Panc1 (cell line): ENCODE results near the gene SPATA13. TPM values are rescaled to one million over a fixed set of nuclear protein-coding genes. Genes with fewer than 3 reads are reported as not detected.

Experiments
- ATAC-seq: fragments of 200-7000 bp; cut with Tn5 transposase; 2 replicates; pipeline ENCODE4 v1.9.1; 2020; ENCODE audit warnings: mild to moderate bottlenecking, moderate library complexity
- BruUV-seq: library from RNA; stranded (reverse); fragments of 400-500 nt; replicated peaks from 2 replicates; lab custom pipeline; 2021; lab: Mats Ljungman, UMichigan
- CTCF ChIA-PET: fragments of 300-600 bp; sonication (Branson Sonifier 250); formaldehyde crosslinking; loops from one replicate; lab custom pipeline; 2022; ENCODE audit warnings: antibody characterized with exemption; lab: Charles Lee
- POLR2A ChIA-PET: fragments of 300-600 bp; sonication (Branson Sonifier 250); formaldehyde crosslinking; loops from one replicate; lab custom pipeline; 2022; ENCODE audit warnings: antibody characterized with exemption; lab: Charles Lee
- DNase-seq: peaks from one replicate; pipeline ENCODE4 v3.0.0-alpha.2; 2010; ENCODE audit warnings: low read depth, low spot score
- H3K27ac ChIP-seq: 2 replicates; pipeline ENCODE4 v1.5.1; 2011; ENCODE audit warnings: mild to moderate bottlenecking, low read length, inconsistent platforms
- H3K27me3 ChIP-seq: fragments of 200-500 bp; sonication (Bioruptor generic); 2 replicates; pipeline ENCODE4 v1.6.0; 2014; ENCODE audit warnings: low read length, inconsistent platforms; ENCODE audit not compliant: control insufficient read depth, insufficient read depth
- H3K36me3 ChIP-seq: fragments of 200-500 bp; sonication (Bioruptor generic); 2 replicates; pipeline ENCODE4 v1.5.1; 2014; ENCODE audit warnings: inconsistent platforms, mild to moderate bottlenecking, low read length, moderate library complexity; ENCODE audit not compliant: control insufficient read depth, insufficient read depth
- H3K4me1 ChIP-seq: 2 replicates; pipeline ENCODE4 v1.5.1; 2011; ENCODE audit warnings: inconsistent platforms, mild to moderate bottlenecking, low read length, moderate library complexity; ENCODE audit not compliant: control insufficient read depth, insufficient read depth
- H3K4me3 ChIP-seq, 2 experiments: 2 replicates each; pipeline ENCODE4 v1.5.1; 2011 to 2012; ENCODE audit warnings: low read depth in 2 of 2, low read length in 2 of 2, mild to moderate bottlenecking in 2 of 2, inconsistent platforms in 1 of 2, moderate library complexity in 1 of 2
- H3K9me3 ChIP-seq: fragments of 200-500 bp; sonication (Bioruptor generic); 2 replicates; pipeline ENCODE4 v1.5.1; 2014; ENCODE audit warnings: low read depth, mild to moderate bottlenecking, inconsistent platforms, low read length, moderate library complexity; ENCODE audit not compliant: control insufficient read depth, insufficient read depth
- CTCF ChIP-seq: fragments of 450-650 bp; IDR thresholded peaks from 2 replicates; pipeline ENCODE4 v1.5.1; 2017; ENCODE audit warnings: mild to moderate bottlenecking
- POLR2AphosphoS5 ChIP-seq: IDR thresholded peaks from 2 replicates; pipeline ENCODE4 v1.6.1; 2012; ENCODE audit warnings: mild to moderate bottlenecking, low read depth, low read length, moderate library complexity
- REST ChIP-seq, 2 experiments: IDR thresholded peaks; 2 replicates each; pipeline ENCODE4 v1.6.1; 2011 to 2012; ENCODE audit warnings: low read depth in 2 of 2, control low read depth in 1 of 2, low read length in 1 of 2, mild to moderate bottlenecking in 1 of 2, moderate library complexity in 1 of 2; ENCODE audit not compliant: insufficient read depth in 1 of 2
- SIN3A ChIP-seq: IDR thresholded peaks from 2 replicates; pipeline ENCODE4 v1.6.1; 2012; ENCODE audit warnings: low read depth, mild to moderate bottlenecking, low read length, moderate library complexity, borderline replicate concordance; ENCODE audit not compliant: insufficient read depth
- TCF7L2 ChIP-seq: IDR thresholded peaks from 2 replicates; pipeline ENCODE4 v1.6.1; 2011; ENCODE audit warnings: mild to moderate bottlenecking, low read depth, low read length, inconsistent platforms
- in situ Hi-C: cut with HindIII; loops from 2 replicates; pipeline ENCODE4 v1.10.0; 2016; ENCODE audit warnings: low sequenced_read_pairs, low pct_unique_long_range_greater_than_20kb
- intact Hi-C: fragments of 100-400 bp; cut with micrococcal nuclease; formaldehyde crosslinking; loops from one replicate; pipeline ENCODE4 v1.10.0; 2022; ENCODE audit not compliant: unreplicated experiment
- total RNA-seq: library from RNA; stranded (reverse); gene quantifications from one replicate; pipeline ENCODE4 v1.2.1, GENCODE V29; 2021; ENCODE audit not compliant: unreplicated experiment

Gene SPATA13
- total RNA-seq, 1 experiment from 2014 or later: 7.9 TPM

- in situ Hi-C loops (no loop called here), intact Hi-C loops (loop anchor here (10.0 kb wide), 1 partner anchor 296 kb away; no protein-coding TSS in a partner anchor)
- ChIA-PET POLR2A (no interaction called here), CTCF (no interaction called here)
- H3K4me1 ChIP-seq: peaks cover 3% of the 10 kb centered on the region; the same call in 1 of the 2 replicates
- DNase-seq: no peak
- TF ChIP-seq REST (IDR thresholded peaks at IDR 0.05; ENCODE audit: insufficient read depth in 1 of 2, low read depth in 2 of 2, low read length in 1 of 2): no peak
- no peak for TF ChIP-seq TCF7L2
- TF ChIP-seq CTCF: no peak
- no peak for TF ChIP-seq SIN3A
- TF ChIP-seq POLR2AphosphoS5: no peak
- BruUV-seq: no TSS peak
- no peaks in the 10 kb centered on the region for H3K36me3 ChIP-seq
- H3K9me3 ChIP-seq: no peaks in the 10 kb centered on the region
- no peak overlapping the region for H3K4me3 ChIP-seq
- no peak for ATAC-seq
- H3K27me3 ChIP-seq: no peaks in the 10 kb centered on the region
- no peak overlapping the region for H3K27ac ChIP-seq
These were observed 60.5 kb downstream of the SPATA13 start for GRCh38 chr13:24221007-24221406.

- ChIA-PET POLR2A (no interaction called here), CTCF (no interaction called here)
- H3K9me3 ChIP-seq: no peaks in the 10 kb centered on the region
- no peak for DNase-seq
- intact Hi-C loops (loop anchor here (10.0 kb wide), 1 partner anchor 298 kb away; no protein-coding TSS in a partner anchor), in situ Hi-C loops (no loop called here)
- no peak overlapping the region for H3K27ac ChIP-seq
- no peak for TF ChIP-seq CTCF
- no peak for TF ChIP-seq SIN3A
- ATAC-seq: no peak
- no peaks in the 10 kb centered on the region for H3K36me3 ChIP-seq
- H3K4me1 ChIP-seq: peaks cover 3% of the 10 kb centered on the region; the same call in 1 of the 2 replicates
- no TSS peak for BruUV-seq
- H3K4me3 ChIP-seq: no peak overlapping the region
- H3K27me3 ChIP-seq: no peaks in the 10 kb centered on the region
These were observed 62.2 kb downstream of the SPATA13 start for GRCh38 chr13:24222756-24223155.
